GM06990 (cell line): Measurements from ENCODE around the gene CD300H.

Source experiments
- DNase-seq: peaks from one replicate; pipeline ENCODE4 v3.0.0-alpha.2; 2011; ENCODE audit not compliant: insufficient read length; ENCODE audit errors: extremely low read depth
- H3K27me3 ChIP-seq: replicated peaks from 2 replicates; pipeline ENCODE4 v1.6.0; 2011; ENCODE audit warnings: low read length; ENCODE audit not compliant: control insufficient read depth, insufficient read depth
- H3K36me3 ChIP-seq: 2 replicates; pipeline ENCODE4 v1.5.1; 2011; ENCODE audit warnings: low read length; ENCODE audit not compliant: control insufficient read depth, insufficient read depth
- H3K4me3 ChIP-seq: replicated peaks from 2 replicates; pipeline ENCODE4 v1.5.1; 2011; ENCODE audit warnings: low read depth, mild to moderate bottlenecking, control low read depth, low read length
- TF ChIP-seq, protein P1 (sequence below): IDR thresholded peaks from 2 replicates; pipeline ENCODE4 v1.5.1; 2011; ENCODE audit warnings: low read length, control low read depth, mild to moderate bottlenecking, inconsistent platforms; ENCODE audit not compliant: insufficient read depth, poor library complexity, severe bottlenecking

Gene CD300H

DNA sequence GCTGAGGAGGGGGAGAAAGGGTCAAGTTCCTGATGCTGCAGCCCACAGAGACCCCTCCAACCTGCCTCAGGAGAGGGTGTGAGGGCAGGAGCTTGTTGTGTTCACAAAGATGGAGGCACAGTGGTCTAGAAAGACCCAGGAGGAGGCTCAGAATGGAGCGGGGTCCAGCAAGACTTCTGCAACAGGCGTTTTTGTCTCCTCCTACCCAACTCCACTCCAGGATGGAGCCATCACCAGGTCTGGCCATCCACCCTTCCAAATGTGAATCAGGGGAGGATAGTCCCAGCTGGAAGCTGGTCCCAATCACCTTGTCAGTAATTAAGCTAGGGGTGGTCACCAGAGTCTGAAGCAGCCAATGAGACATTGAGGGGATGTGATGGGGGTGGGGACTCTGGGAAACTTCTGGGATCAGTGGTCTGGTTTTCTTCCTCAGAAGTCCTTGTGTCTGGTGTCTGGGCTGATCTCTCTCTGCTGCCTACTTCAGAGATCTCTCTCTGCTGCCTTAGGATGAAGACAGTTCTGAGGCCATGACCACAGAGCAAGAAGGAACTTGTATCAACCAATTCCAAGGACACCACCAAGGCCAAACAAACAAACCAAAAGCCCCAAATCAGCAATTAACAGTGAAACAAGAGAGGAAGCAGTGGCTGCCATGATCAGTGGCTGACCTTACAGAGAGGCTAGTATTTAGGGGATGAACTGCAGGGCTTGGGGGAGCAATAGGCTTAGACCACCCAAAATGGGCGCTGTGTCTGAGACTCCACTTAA lies 50.6 kb downstream of the CD300H start:
- Histone ChIP-seq H3K36me3 (no peaks in the 10 kb centered on the region), H3K4me3 (no peak overlapping the region), H3K27me3 (no peaks in the 10 kb centered on the region)
- TF ChIP-seq, protein P1, sequence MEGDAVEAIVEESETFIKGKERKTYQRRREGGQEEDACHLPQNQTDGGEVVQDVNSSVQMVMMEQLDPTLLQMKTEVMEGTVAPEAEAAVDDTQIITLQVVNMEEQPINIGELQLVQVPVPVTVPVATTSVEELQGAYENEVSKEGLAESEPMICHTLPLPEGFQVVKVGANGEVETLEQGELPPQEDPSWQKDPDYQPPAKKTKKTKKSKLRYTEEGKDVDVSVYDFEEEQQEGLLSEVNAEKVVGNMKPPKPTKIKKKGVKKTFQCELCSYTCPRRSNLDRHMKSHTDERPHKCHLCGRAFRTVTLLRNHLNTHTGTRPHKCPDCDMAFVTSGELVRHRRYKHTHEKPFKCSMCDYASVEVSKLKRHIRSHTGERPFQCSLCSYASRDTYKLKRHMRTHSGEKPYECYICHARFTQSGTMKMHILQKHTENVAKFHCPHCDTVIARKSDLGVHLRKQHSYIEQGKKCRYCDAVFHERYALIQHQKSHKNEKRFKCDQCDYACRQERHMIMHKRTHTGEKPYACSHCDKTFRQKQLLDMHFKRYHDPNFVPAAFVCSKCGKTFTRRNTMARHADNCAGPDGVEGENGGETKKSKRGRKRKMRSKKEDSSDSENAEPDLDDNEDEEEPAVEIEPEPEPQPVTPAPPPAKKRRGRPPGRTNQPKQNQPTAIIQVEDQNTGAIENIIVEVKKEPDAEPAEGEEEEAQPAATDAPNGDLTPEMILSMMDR = no peak
- DNase-seq = no peak

GRCh38 chr17:74515941-74516340 lies 51.4 kb downstream of the CD300H start:
- Histone ChIP-seq H3K27me3 (no peaks in the 10 kb centered on the region), H3K36me3 (no peaks in the 10 kb centered on the region), H3K4me3 (no peak overlapping the region)
- TF ChIP-seq, protein P1 = no peak
- no peak for DNase-seq

DNA sequence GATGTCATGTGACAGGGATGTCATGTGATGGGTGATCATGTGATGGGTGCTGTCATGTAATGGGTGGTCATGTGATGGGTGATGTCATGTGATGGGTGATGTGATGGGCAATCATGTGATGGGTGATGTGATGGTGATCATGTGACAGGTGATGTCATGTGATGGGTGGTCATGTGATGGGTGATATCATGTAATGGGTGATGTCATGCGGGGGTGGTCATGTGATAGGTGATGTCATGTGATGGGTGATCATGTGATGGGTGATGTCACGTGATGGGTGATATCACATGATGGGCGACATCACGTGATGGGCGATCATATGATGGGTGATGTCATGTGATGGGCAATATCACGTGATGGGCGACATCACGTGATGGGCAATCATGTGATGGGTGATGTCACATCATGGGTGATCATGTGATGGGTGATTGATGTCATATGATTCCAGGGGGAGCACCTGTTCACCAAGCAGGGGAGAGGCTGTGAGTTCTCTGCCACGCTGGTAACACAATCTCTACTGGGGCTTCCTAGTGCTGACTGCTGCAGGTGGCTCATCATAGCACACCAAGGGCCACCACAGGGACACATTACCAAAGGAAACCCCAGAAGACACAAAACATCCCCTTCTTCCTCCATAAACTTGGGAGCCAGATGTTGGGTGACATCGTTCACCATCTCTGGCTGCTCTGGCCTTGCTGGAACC lies 52.5 kb downstream of the CD300H start:
- no peak for DNase-seq
- no peaks in the 10 kb centered on the region for H3K27me3 ChIP-seq
- no peak overlapping the region for H3K4me3 ChIP-seq
- H3K36me3 ChIP-seq = no peaks in the 10 kb centered on the region
- TF ChIP-seq, protein P1 = no peak

DNA sequence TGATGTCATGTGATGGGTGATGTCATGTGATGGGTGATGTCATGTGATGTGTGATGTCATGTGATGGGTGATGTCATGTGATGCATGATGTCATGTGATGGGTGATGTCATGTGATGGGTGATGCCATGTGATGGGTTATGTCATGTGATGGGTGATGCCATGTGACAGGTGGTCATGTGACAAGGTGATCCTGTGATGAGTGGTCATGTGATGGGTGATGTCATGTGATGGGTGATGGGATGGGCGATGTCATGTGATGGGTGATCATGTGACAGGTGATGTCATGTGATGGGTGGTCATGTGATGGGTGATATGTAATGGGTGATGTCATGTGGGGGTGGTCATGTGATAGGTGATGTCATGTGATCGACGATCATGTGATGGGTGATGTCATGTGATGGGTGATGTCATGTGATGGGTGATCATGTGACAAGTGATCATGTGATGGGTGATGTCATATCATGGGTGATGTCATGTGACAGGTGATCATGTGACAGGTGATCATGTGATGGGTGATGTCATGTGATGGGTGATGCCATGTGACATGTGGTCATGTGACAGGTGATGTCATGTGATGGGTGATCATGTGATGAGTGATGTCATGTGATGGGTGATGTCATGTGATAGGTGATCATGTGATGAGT lies 53.2 kb downstream of the CD300H start:
- Histone ChIP-seq H3K4me3 (no peak overlapping the region), H3K36me3 (no peaks in the 10 kb centered on the region), H3K27me3 (no peaks in the 10 kb centered on the region)
- DNase-seq = no peak
- TF ChIP-seq, protein P1 = no peak

GRCh38 chr17:74512624-74513091 lies 54.7 kb downstream of the CD300H start:
- H3K27me3 ChIP-seq = no peaks in the 10 kb centered on the region
- H3K4me3 ChIP-seq = no peak overlapping the region
- TF ChIP-seq, protein P1 = no peak
- no peaks in the 10 kb centered on the region for H3K36me3 ChIP-seq
- DNase-seq = no peak
